ENCODE measurements around the gene UBE2J2. TPM values are rescaled to one million over a fixed set of nuclear protein-coding genes. Genes with fewer than 3 reads are reported as not detected.

Gene UBE2J2
- total RNA-seq, 1 donor, result 32.6 TPM

DNA sequence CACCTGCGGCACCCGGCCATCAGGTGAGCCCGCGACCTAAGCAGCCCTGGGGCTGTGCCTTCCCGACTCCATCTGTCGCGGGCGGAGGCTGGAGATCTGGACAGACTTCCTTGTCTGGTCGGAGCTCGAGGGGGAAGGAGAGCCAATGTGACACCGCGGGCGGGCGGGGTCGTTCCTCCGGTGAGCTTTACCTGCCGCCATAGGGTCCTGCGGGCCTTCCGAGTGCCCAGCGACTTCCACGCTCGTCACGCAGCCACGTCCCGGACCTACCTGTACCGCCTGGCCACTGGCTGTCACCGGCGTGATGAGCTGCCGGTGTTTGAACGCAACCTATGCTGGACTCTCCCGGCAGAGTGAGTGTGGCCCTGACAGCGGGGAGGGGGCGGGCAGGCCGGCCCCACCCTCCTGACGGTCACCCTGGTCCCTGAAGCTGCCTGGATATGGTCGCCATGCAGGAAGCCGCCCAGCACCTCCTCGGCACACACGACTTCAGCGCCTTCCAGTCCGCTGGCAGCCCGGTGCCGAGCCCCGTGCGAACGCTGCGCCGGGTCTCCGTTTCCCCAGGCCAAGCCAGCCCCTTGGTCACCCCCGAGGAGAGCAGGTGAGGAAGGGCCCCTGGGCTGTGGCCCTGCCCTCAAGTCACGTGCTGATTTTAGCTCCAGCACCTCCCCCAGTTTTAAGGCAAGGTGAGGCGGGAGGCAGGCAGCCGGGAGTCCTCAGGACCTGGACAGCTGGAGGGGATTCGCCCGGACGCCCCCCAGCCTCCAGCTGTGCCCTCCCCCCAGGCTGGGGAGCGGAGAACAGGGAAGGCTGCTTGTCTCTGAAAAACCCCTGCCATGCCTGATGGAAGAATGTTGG lies 35.8 kb upstream of the UBE2J2 start:
- DNase-seq (ENCODE audit: insufficient read length, low spot score, missing footprints), result no peak
- TF ChIP-seq CTCF (IDR thresholded peaks at IDR 0.05; ENCODE audit: extremely low read depth, low read depth, low read length), result no peak
- H3K79me2 ChIP-seq (ENCODE audit: insufficient read depth, low read length), result peaks cover 53% of the 10 kb centered on the region
- peaks cover 48% of the 10 kb centered on the region for H4K20me1 ChIP-seq (ENCODE audit: insufficient read depth, low read length)
- H3K4me2 ChIP-seq (ENCODE audit: insufficient read depth, low read length), result peak overlapping the region; percentile 89
- H3K36me3 ChIP-seq (ENCODE audit: insufficient read depth, low read length), result peaks cover 39% of the 10 kb centered on the region
- no peaks in the 10 kb centered on the region for H3K9me3 ChIP-seq (ENCODE audit: low read depth, low read length)
- H3K27ac ChIP-seq (ENCODE audit: low read depth, low read length), result peak overlapping the region; percentile 77
- H2AFZ ChIP-seq (ENCODE audit: low read length), result no peak overlapping the region
- peaks cover 32% of the 10 kb centered on the region for H3K4me1 ChIP-seq (ENCODE audit: insufficient read depth, low read length)
- H3K4me3 ChIP-seq (ENCODE audit: insufficient read depth, low read length), result peak overlapping the region; percentile 86
- no peaks in the 10 kb centered on the region for H3K27me3 ChIP-seq (ENCODE audit: insufficient read depth, low read length)

- H3K36me3 ChIP-seq (ENCODE audit: insufficient read depth, low read length), result peaks cover 32% of the 10 kb centered on the region
- peaks cover 48% of the 10 kb centered on the region for H4K20me1 ChIP-seq (ENCODE audit: insufficient read depth, low read length)
- H2AFZ ChIP-seq (ENCODE audit: low read length), result no peak overlapping the region
- peaks cover 34% of the 10 kb centered on the region for H3K4me1 ChIP-seq (ENCODE audit: insufficient read depth, low read length)
- no peaks in the 10 kb centered on the region for H3K9me3 ChIP-seq (ENCODE audit: low read depth, low read length)
- H3K79me2 ChIP-seq (ENCODE audit: insufficient read depth, low read length), result peaks cover 59% of the 10 kb centered on the region
- H3K27ac ChIP-seq (ENCODE audit: low read depth, low read length), result peak overlapping the region; percentile 77
- H3K4me3 ChIP-seq (ENCODE audit: insufficient read depth, low read length), result peak overlapping the region; percentile 86
- TF ChIP-seq CTCF (IDR thresholded peaks at IDR 0.05; ENCODE audit: extremely low read depth, low read depth, low read length), result no peak
- no peak for DNase-seq (ENCODE audit: insufficient read length, low spot score, missing footprints)
- H3K4me2 ChIP-seq (ENCODE audit: insufficient read depth, low read length), result peak overlapping the region; percentile 89
- no peaks in the 10 kb centered on the region for H3K27me3 ChIP-seq (ENCODE audit: insufficient read depth, low read length)
These were observed 35.1 kb upstream of the UBE2J2 start for GRCh38 chr1:1308756-1309250.

DNA sequence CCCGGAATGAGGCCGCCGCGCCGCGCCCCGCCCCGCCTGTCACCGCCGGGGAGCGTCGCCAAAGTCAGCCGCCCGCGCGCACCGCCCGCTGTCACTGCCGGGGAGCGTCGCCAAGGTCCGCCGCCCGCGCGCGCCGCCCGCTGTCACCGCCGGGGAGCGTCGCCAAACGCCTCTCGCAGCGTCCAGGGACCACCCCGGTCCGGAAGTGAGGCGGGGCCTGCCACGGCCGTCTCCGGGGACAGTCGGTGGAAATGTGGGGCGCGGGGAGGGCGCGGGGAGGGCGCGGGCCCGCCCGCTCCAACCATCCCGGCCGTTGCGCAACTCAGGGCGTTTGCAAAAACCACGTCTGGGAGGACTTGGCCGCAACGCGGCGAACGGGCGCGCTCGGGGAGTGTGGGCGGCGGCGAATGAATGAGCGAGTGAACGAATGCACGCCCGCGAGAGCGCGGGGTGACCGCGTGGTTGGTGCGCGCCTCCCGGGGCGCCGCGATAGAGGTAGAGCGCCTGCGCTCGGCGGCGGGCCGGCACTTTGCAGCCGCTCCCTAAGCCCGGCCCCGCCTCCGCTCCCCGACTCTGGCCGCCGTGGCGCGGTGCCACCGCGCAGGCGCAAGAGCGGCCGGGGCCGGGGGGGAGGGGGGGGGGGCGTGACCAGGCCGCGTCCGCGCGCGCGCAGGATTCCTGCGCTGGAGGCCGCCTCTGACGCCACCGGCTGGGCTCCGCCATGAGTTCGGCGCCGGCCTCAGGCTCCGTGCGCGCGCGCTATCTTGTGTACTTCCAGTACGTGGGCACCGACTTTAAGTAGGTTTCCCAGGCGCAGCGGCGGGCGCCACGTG lies 34.5 kb upstream of the UBE2J2 start, which contains the start of the genes ACAP3 and PUSL1:
ACAP3 (minus strand) TSS at position 8 of the 833 bp plus-strand sequence. CDS start 115 bp downstream, outside the sequence.
PUSL1 (plus strand) TSS at position 675 of the 833 bp plus-strand sequence; CDS start at position 722, 47 bp downstream.
- H3K79me2 ChIP-seq (ENCODE audit: insufficient read depth, low read length), result peaks cover 58% of the 10 kb centered on the region
- H3K4me1 ChIP-seq (ENCODE audit: insufficient read depth, low read length), result peaks cover 34% of the 10 kb centered on the region
- no peaks in the 10 kb centered on the region for H3K27me3 ChIP-seq (ENCODE audit: insufficient read depth, low read length)
- peak within 1 kb of the TSS; percentile 77 for H3K27ac ChIP-seq (ENCODE audit: low read depth, low read length)
- DNase-seq (ENCODE audit: insufficient read length, low spot score, missing footprints), result peak; percentile 100
- H3K4me3 ChIP-seq (ENCODE audit: insufficient read depth, low read length), result peak within 1 kb of the TSS; percentile 86
- peaks cover 46% of the 10 kb centered on the region for H4K20me1 ChIP-seq (ENCODE audit: insufficient read depth, low read length)
- H3K36me3 ChIP-seq (ENCODE audit: insufficient read depth, low read length), result peaks cover 25% of the 10 kb centered on the region
- TF ChIP-seq CTCF (IDR thresholded peaks at IDR 0.05; ENCODE audit: extremely low read depth, low read depth, low read length), result no peak
- H3K9me3 ChIP-seq (ENCODE audit: low read depth, low read length), result no peaks in the 10 kb centered on the region
- peak within 1 kb of the TSS; percentile 51 for H2AFZ ChIP-seq (ENCODE audit: low read length)
- H3K4me2 ChIP-seq (ENCODE audit: insufficient read depth, low read length), result peak within 1 kb of the TSS; percentile 89
